Bronchial epithelial cell (primary cell): ENCODE measurements around the gene ECE1. TPM values are rescaled to one million over a fixed set of nuclear protein-coding genes. Genes with fewer than 3 reads are reported as not detected.

Experiments
- DNase-seq: peaks from one replicate; pipeline ENCODE4 v3.0.0-alpha.2; 2010; ENCODE audit warnings: low read depth
- FAIRE-seq: peaks from 2 replicates; lab custom pipeline; 2011; peaks lifted over from hg19 to GRCh38; lab: Jason Lieb, UNC
- H3K27me3 ChIP-seq: 2 replicates; pipeline ENCODE4 v1.5.1; 2011; ENCODE audit warnings: low read length; ENCODE audit not compliant: control insufficient read depth, insufficient read depth
- H3K36me3 ChIP-seq: 2 replicates; pipeline ENCODE4 v1.5.1; 2011; ENCODE audit warnings: low read length; ENCODE audit not compliant: control insufficient read depth, insufficient read depth
- H3K4me3 ChIP-seq: 2 replicates; pipeline ENCODE4 v1.5.1; 2011; ENCODE audit warnings: mild to moderate bottlenecking, low read depth, low read length, control low read depth
- total RNA-seq: library from RNA; depleted of rRNA; stranded (reverse); fragments of >200 nt; gene quantifications from 2 replicates; pipeline ENCODE4 v1.2.1, GENCODE V29; 2014
- TF ChIP-seq, protein P1 (sequence below): IDR thresholded peaks from 2 replicates; pipeline ENCODE4 v1.5.1; 2011; ENCODE audit warnings: mild to moderate bottlenecking, moderate library complexity, low read length, control low read depth, inconsistent platforms; ENCODE audit not compliant: insufficient read depth, severe bottlenecking

The ECE1 gene
- total RNA-seq, 1 donor from 2014 or later: 44.2 TPM

DNA sequence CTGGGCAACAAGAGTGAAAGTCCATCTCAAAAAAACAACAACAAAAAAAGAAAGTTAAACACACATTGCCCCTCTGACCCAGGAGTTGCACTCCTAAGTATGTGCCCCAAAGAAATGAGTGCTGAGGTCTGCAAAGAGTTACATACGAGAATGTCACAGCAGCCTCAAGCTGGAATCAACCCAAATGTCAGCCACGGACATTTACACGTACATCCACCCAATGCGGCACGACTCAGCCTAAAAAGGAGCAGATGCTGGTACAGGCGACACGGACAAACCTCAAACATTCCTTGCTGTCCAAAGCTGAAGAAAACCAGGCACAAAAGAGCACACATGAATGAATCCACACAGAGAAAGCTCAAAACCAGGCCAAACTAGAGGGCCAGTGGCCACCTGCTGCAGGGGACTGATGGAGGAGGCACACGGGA, 46.8 kb upstream of the ECE1 start:
- no peak for FAIRE-seq
- Histone ChIP-seq H3K27me3 (no peaks in the 10 kb centered on the region), H3K4me3 (no peak overlapping the region), H3K36me3 (no peaks in the 10 kb centered on the region)
- no peak for DNase-seq
- TF ChIP-seq, protein P1, sequence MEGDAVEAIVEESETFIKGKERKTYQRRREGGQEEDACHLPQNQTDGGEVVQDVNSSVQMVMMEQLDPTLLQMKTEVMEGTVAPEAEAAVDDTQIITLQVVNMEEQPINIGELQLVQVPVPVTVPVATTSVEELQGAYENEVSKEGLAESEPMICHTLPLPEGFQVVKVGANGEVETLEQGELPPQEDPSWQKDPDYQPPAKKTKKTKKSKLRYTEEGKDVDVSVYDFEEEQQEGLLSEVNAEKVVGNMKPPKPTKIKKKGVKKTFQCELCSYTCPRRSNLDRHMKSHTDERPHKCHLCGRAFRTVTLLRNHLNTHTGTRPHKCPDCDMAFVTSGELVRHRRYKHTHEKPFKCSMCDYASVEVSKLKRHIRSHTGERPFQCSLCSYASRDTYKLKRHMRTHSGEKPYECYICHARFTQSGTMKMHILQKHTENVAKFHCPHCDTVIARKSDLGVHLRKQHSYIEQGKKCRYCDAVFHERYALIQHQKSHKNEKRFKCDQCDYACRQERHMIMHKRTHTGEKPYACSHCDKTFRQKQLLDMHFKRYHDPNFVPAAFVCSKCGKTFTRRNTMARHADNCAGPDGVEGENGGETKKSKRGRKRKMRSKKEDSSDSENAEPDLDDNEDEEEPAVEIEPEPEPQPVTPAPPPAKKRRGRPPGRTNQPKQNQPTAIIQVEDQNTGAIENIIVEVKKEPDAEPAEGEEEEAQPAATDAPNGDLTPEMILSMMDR: no peak

DNA sequence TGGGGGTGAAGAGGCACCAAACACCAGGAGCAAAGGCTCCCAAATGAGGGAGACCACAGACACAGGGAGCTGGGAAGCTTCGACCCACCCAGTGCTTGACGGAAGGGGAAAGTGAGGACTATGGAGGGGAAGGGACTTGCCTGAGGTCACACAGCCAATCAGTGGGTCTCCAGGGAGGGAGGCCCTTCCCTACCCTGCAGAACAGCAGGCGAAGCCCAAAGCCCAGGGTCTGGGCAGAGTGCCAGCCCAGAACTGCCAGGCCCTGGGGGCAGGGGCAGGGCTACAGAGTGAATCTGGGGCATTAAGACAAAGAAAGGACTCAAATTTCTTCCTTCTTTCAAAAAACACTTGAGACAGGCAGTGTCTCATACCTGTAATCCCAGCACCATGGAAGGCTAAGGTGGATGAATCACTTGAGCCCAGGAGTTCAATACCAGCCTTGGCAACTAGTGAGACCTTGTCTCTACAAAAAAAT, 45.5 kb upstream of the ECE1 start:
- Histone ChIP-seq H3K4me3 (no peak overlapping the region), H3K36me3 (no peaks in the 10 kb centered on the region), H3K27me3 (no peaks in the 10 kb centered on the region)
- TF ChIP-seq, protein P1: no peak
- FAIRE-seq: peak; percentile 47
- DNase-seq: peak; percentile 77

DNA sequence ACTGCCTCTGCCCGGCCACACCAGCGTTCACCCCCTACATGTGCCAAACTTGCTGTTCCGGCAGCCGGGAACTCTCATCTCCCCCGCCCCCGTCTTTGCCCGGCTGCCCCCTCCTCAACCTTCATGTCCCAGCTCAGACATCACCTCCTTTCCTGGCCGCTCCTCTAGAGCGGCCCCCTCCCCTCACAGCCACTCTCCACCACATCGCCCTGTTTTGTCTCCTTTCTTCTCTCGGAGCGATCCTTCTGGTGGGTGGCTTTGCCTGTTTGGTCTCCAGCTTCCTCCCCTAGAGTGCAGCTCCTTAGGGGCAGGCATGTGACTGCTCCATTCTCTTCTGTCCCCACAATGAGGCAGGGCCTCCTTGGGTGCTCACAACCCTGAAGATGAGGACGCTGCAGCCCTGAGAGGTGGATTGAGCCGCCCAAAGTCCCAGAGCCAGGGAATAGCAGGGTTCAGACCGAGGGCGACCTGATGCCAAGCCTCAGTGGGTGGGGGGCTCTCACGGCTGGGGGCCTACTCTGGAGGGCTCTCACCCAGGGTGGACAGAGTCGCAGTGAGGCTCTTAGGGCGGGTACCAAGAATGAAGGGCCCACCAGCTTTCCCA, 44.9 kb upstream of the ECE1 start:
- H3K36me3 ChIP-seq: no peaks in the 10 kb centered on the region
- H3K27me3 ChIP-seq: no peaks in the 10 kb centered on the region
- FAIRE-seq: no peak
- DNase-seq: no peak
- peak overlapping the region; percentile 17 for H3K4me3 ChIP-seq
- TF ChIP-seq, protein P1: no peak

DNA sequence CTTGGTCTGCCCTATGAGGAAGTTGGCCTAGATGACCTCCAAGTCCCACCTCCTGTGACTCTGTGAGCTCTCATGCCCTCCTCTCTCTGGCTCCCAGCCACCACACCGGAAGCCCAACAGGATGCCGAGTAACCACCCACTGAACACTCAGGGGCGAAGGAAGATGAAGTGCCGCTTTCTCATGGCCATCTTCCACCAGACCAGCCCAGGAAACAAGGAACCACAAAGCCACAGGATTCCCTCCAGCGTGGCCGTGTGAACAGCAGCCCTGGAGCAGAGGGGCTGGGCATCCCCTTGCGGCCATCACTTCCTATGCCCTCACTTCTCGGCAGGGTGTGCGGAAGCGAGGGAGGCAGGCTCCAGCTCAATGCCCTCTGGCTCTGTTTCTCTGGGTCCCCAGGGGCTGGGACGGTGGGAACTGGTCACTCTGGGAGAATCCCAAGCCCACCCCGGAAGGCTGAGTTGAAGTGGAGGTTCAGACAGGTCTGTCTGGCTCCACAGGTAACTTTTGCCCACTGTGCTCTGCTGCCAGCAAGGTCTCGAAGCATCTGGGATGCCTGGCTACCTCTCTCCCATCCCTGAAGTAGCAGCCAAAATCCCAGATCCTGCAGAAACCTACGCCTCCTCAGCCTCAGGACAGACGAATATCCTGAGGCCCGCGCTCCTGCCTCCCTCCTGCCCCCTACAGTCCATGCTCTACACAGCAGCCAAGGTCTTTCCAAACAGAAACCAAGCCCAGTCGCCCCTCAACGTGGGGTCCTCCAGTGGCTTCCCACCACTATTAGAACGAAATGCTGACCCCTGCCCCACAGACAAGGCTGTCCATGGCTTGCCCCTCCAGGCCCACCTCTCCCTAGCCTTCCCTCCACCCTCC, 44.2 kb upstream of the ECE1 start:
- Histone ChIP-seq H3K4me3 (peak overlapping the region; percentile 17), H3K36me3 (no peaks in the 10 kb centered on the region), H3K27me3 (no peaks in the 10 kb centered on the region)
- TF ChIP-seq, protein P1: peak; percentile 87
- FAIRE-seq (no peak), DNase-seq (peak; percentile 61)

DNA sequence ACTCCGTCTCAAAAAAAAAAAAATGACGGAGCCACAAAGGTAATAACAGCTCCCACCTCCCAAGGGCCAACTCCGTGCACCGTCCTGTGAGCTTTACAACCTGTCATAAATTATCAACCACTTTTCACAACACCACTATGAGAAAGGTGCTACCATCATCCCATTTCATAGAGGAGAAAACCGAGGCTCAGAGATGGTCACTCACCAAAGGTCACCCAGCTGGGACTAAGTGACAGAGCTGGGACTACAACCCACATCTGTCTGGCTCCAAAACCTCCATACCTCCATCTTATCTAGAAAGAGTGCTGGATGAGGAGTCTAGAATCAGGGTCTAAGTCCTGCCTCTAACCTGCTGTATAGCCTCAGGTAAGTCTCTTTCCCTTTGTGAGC, 43.6 kb upstream of the ECE1 start:
- Histone ChIP-seq H3K27me3 (no peaks in the 10 kb centered on the region), H3K36me3 (no peaks in the 10 kb centered on the region), H3K4me3 (no peak overlapping the region)
- TF ChIP-seq, protein P1: no peak
- DNase-seq (no peak), FAIRE-seq (no peak)
